ENCODE data around the gene JAKMIP1. TPM values are rescaled to one million over a fixed set of nuclear protein-coding genes. Genes with fewer than 3 reads are reported as not detected.

Gene JAKMIP1
- total RNA-seq, 1 donor from 2014 or later: not detected

- H3K4me1 Mint-ChIP-seq: no peaks in the 10 kb centered on the region
- H3K27ac Mint-ChIP-seq: no peak overlapping the region
- no peak for TF ChIP-seq CTCF (IDR thresholded peaks at IDR 0.05; ENCODE audit: unreplicated experiment)
- no peak for DNase-seq (ENCODE audit: low spot score in 2 of 2, unreplicated experiment in 2 of 2)
- H3K36me3 Mint-ChIP-seq: no peaks in the 10 kb centered on the region
- no peaks in the 10 kb centered on the region for H3K9me3 Mint-ChIP-seq
- peaks cover 20% of the 10 kb centered on the region for H3K27me3 Mint-ChIP-seq (ENCODE audit: low read depth)
- H3K4me3 Mint-ChIP-seq: no peak overlapping the region
These were observed 77.2 kb downstream of the JAKMIP1 start for GRCh38 chr4:6123116-6123515.

- Mint-ChIP-seq H3K27ac (no peak overlapping the region), H3K4me1 (no peaks in the 10 kb centered on the region), H3K9me3 (no peaks in the 10 kb centered on the region), H3K4me3 (no peak overlapping the region), H3K36me3 (no peaks in the 10 kb centered on the region), H3K27me3 (ENCODE audit: low read depth) (peaks cover 25% of the 10 kb centered on the region)
- no peak for DNase-seq (ENCODE audit: low spot score in 2 of 2, unreplicated experiment in 2 of 2)
- no peak for TF ChIP-seq CTCF (IDR thresholded peaks at IDR 0.05; ENCODE audit: unreplicated experiment)
These were observed 77.9 kb downstream of the JAKMIP1 start for GRCh38 chr4:6122496-6122895.

GRCh38 chr4:6121941-6122340 is 78.4 kb downstream of the JAKMIP1 start:
- TF ChIP-seq CTCF (IDR thresholded peaks at IDR 0.05; ENCODE audit: unreplicated experiment): no peak
- peaks cover 29% of the 10 kb centered on the region for H3K27me3 Mint-ChIP-seq (ENCODE audit: low read depth)
- no peaks in the 10 kb centered on the region for H3K9me3 Mint-ChIP-seq
- H3K36me3 Mint-ChIP-seq: no peaks in the 10 kb centered on the region
- H3K27ac Mint-ChIP-seq: no peak overlapping the region
- no peak overlapping the region for H3K4me3 Mint-ChIP-seq
- H3K4me1 Mint-ChIP-seq: no peaks in the 10 kb centered on the region
- no peak for DNase-seq (ENCODE audit: low spot score in 2 of 2, unreplicated experiment in 2 of 2)

- DNase-seq (ENCODE audit: low spot score in 2 of 2, unreplicated experiment in 2 of 2): no peak
- H3K27me3 Mint-ChIP-seq (ENCODE audit: low read depth): peaks cover 35% of the 10 kb centered on the region
- TF ChIP-seq CTCF (IDR thresholded peaks at IDR 0.05; ENCODE audit: unreplicated experiment): no peak
- H3K36me3 Mint-ChIP-seq: no peaks in the 10 kb centered on the region
- no peaks in the 10 kb centered on the region for H3K9me3 Mint-ChIP-seq
- no peak overlapping the region for H3K27ac Mint-ChIP-seq
- no peaks in the 10 kb centered on the region for H3K4me1 Mint-ChIP-seq
- no peak overlapping the region for H3K4me3 Mint-ChIP-seq
These were observed 79.0 kb downstream of the JAKMIP1 start for GRCh38 chr4:6121276-6121850.

- no peak overlapping the region for H3K4me3 Mint-ChIP-seq
- H3K4me1 Mint-ChIP-seq: no peaks in the 10 kb centered on the region
- DNase-seq (ENCODE audit: low spot score in 2 of 2, unreplicated experiment in 2 of 2): no peak
- TF ChIP-seq CTCF (IDR thresholded peaks at IDR 0.05; ENCODE audit: unreplicated experiment): no peak
- H3K27me3 Mint-ChIP-seq (ENCODE audit: low read depth): peaks cover 45% of the 10 kb centered on the region
- H3K36me3 Mint-ChIP-seq: no peaks in the 10 kb centered on the region
- H3K9me3 Mint-ChIP-seq: no peaks in the 10 kb centered on the region
- H3K27ac Mint-ChIP-seq: no peak overlapping the region
These were observed 80.0 kb downstream of the JAKMIP1 start for GRCh38 chr4:6120361-6120760.
